GM13976 (cell line): ENCODE data around the gene FGF14.

Source experiments
- DNase-seq: peaks from one replicate; pipeline ENCODE4 v3.0.0; 2012; ENCODE audit warnings: low spot score
- CTCF ChIP-seq: IDR thresholded peaks from 2 replicates; pipeline ENCODE4 v1.5.1; 2012; ENCODE audit warnings: borderline replicate concordance, mild to moderate bottlenecking; ENCODE audit not compliant: insufficient read depth; ENCODE audit errors: extremely low read depth, missing control alignments, control extremely low read depth
- in situ Hi-C: fragments of 300-500 bp; cut with MboI; formaldehyde crosslinking; loops from one replicate; pipeline ENCODE4 v1.12.0; 2022; ENCODE audit warnings: low sequenced_read_pairs, mixed read lengths, inconsistent platforms; ENCODE audit not compliant: unreplicated experiment

Gene FGF14

GRCh38 chr13:102236341-102236740 is 165.5 kb downstream of the FGF14 start:
- TF ChIP-seq CTCF: no peak
- DNase-seq: no peak

GRCh38 chr13:102235689-102236088 is 166.2 kb downstream of the FGF14 start:
- in situ Hi-C loops: no loop called here
- no peak for DNase-seq
- no peak for TF ChIP-seq CTCF

More at GRCh38 chr13:102236341-102236740, 165.5 kb downstream of the FGF14 start:
- in situ Hi-C loops: no loop called here

GRCh38 chr13:102234618-102235017 is 167.2 kb downstream of the FGF14 start:
- DNase-seq: no peak
- TF ChIP-seq CTCF: no peak
- in situ Hi-C loops: no loop called here

- TF ChIP-seq CTCF: no peak
- DNase-seq: no peak
- in situ Hi-C loops: no loop called here
Measured at GRCh38 chr13:102233566-102234208, 168.2 kb downstream of the FGF14 start.

GRCh38 chr13:102231479-102231878 is 170.4 kb downstream of the FGF14 start:
- TF ChIP-seq CTCF: no peak
- in situ Hi-C loops: no loop called here

GRCh38 chr13:102227741-102228140 is 174.1 kb downstream of the FGF14 start:
- TF ChIP-seq CTCF: no peak
- no peak for DNase-seq
- in situ Hi-C loops: no loop called here

More at GRCh38 chr13:102231479-102231878, 170.4 kb downstream of the FGF14 start:
- DNase-seq: no peak
